GM19397 (cell line): ENCODE data around the gene NID1.
"Not testable (repeated sequence)": the region's sequence is repeated elsewhere in the genome, so short reads cannot be mapped to it uniquely, and the experiment has no call there.

Source experiments
- ATAC-seq: cut with Tn5 transposase; IDR thresholded peaks from one replicate; pipeline ENCODE4 v1.9.1; 2021; ENCODE audit warnings: mild to moderate bottlenecking, moderate library complexity; ENCODE audit not compliant: unreplicated experiment

NID1 gene

GRCh38 chr1:236029428-236029940 lies 35.4 kb downstream of the NID1 start:
- ATAC-seq: no peak

GRCh38 chr1:236027104-236027503 lies 37.8 kb downstream of the NID1 start:
- no peak for ATAC-seq

GRCh38 chr1:236025836-236026235 lies 39.1 kb downstream of the NID1 start:
- ATAC-seq: no peak

GRCh38 chr1:236024641-236025040 lies 40.2 kb downstream of the NID1 start:
- ATAC-seq: no peak

GRCh38 chr1:236023926-236024565 lies 40.8 kb downstream of the NID1 start:
- ATAC-seq: no peak

- no peak for ATAC-seq
These were observed 43.3 kb downstream of the NID1 start for GRCh38 chr1:236021424-236022135.

GRCh38 chr1:236020359-236021219 lies 44.3 kb downstream of the NID1 start:
- ATAC-seq: no peak

- ATAC-seq: no peak
These were observed 45.9 kb downstream of the NID1 start for GRCh38 chr1:236018885-236019453.

GRCh38 chr1:236016782-236017400 lies 48.0 kb downstream of the NID1 start:
- no peak for ATAC-seq

- no peak for ATAC-seq
These were observed 48.8 kb downstream of the NID1 start for GRCh38 chr1:236016083-236016482.

GRCh38 chr1:236015539-236015938 lies 49.4 kb downstream of the NID1 start:
- ATAC-seq: no peak

- ATAC-seq: no peak
These were observed 51.6 kb downstream of the NID1 start for GRCh38 chr1:236013330-236013729.

- ATAC-seq: no peak
These were observed 53.2 kb downstream of the NID1 start for GRCh38 chr1:236011641-236012040.

- ATAC-seq: no peak
These were observed 54.4 kb downstream of the NID1 start for GRCh38 chr1:236010443-236010842.

- ATAC-seq: no peak
These were observed 55.0 kb downstream of the NID1 start for GRCh38 chr1:236009857-236010256.

GRCh38 chr1:236009191-236009590 lies 55.7 kb downstream of the NID1 start:
- no peak for ATAC-seq

- ATAC-seq: no peak
These were observed 57.1 kb downstream of the NID1 start for GRCh38 chr1:236007781-236008180.

GRCh38 chr1:236003058-236003457 lies 61.8 kb downstream of the NID1 start:
- not testable (repeated sequence) for ATAC-seq

GRCh38 chr1:236002572-236002971 lies 62.3 kb downstream of the NID1 start:
- no peak for ATAC-seq

GRCh38 chr1:236002025-236002390 lies 62.9 kb downstream of the NID1 start:
- no peak for ATAC-seq

- no peak for ATAC-seq
These were observed 64.1 kb downstream of the NID1 start for GRCh38 chr1:236000781-236001180.
